Hepatic stellate cell (primary cell): ENCODE measurements around the gene TENM3.

ENCODE experiments used
- DNase-seq: peaks from one replicate; pipeline ENCODE4 v3.0.0; 2011; ENCODE audit warnings: low spot score

Gene TENM3

GRCh38 chr4:182625193-182625592, 382.0 kb downstream of the TENM3 start:
- no peak for DNase-seq

GRCh38 chr4:182627996-182628395, 384.8 kb downstream of the TENM3 start:
- no peak for DNase-seq

GRCh38 chr4:182628544-182628943, 385.3 kb downstream of the TENM3 start:
- DNase-seq, result no peak

- no peak for DNase-seq
Measured at GRCh38 chr4:182629096-182629495, 385.9 kb downstream of the TENM3 start.

GRCh38 chr4:182640491-182640890, 397.3 kb downstream of the TENM3 start:
- DNase-seq, result no peak

- DNase-seq, result no peak
Measured at GRCh38 chr4:182640932-182641331, 397.7 kb downstream of the TENM3 start.

GRCh38 chr4:182642831-182643230, 399.6 kb downstream of the TENM3 start:
- DNase-seq, result peak; percentile 10

GRCh38 chr4:182643801-182644682, 400.8 kb downstream of the TENM3 start:
- peak; percentile 25 for DNase-seq

- DNase-seq, result no peak
Measured at GRCh38 chr4:182644683-182645050, 401.5 kb downstream of the TENM3 start.

GRCh38 chr4:182645511-182645910, 402.3 kb downstream of the TENM3 start:
- no peak for DNase-seq

- DNase-seq, result no peak
Measured at GRCh38 chr4:182647646-182648300, 404.6 kb downstream of the TENM3 start.

GRCh38 chr4:182648766-182649165, 405.6 kb downstream of the TENM3 start:
- DNase-seq, result no peak

GRCh38 chr4:182649698-182650477, 406.7 kb downstream of the TENM3 start:
- no peak for DNase-seq

GRCh38 chr4:182653596-182653995, 410.4 kb downstream of the TENM3 start:
- DNase-seq, result no peak

GRCh38 chr4:182655340-182655739, 412.1 kb downstream of the TENM3 start:
- no peak for DNase-seq

- no peak for DNase-seq
Measured at GRCh38 chr4:182662551-182662950, 419.3 kb downstream of the TENM3 start.

- no peak for DNase-seq
Measured at GRCh38 chr4:182671231-182671630, 428.0 kb downstream of the TENM3 start.

- no peak for DNase-seq
Measured at GRCh38 chr4:182671749-182672148, 428.5 kb downstream of the TENM3 start.

- DNase-seq, result no peak
Measured at GRCh38 chr4:182678590-182678989, 435.4 kb downstream of the TENM3 start.

- no peak for DNase-seq
Measured at GRCh38 chr4:182679533-182679932, 436.3 kb downstream of the TENM3 start.

- no peak for DNase-seq
Measured at GRCh38 chr4:182680234-182680653, 437.0 kb downstream of the TENM3 start.

GRCh38 chr4:182683661-182684060, 440.5 kb downstream of the TENM3 start:
- no peak for DNase-seq

- no peak for DNase-seq
Measured at GRCh38 chr4:182684796-182685195, 441.6 kb downstream of the TENM3 start.
